HL-60/S4 (cell line): ENCODE measurements around the gene EEF1B2.
"Not testable (repeated sequence)": the region's sequence is repeated elsewhere in the genome, so short reads cannot be mapped to it uniquely, and the experiment has no call there.

Experiments used
- in situ Hi-C: fragments of 300-500 bp; cut with MboI; formaldehyde crosslinking; loops from 2 replicates; pipeline ENCODE4 v1.14.3; 2022; ENCODE audit warnings: low sequenced_read_pairs

Gene EEF1B2

GRCh38 chr2:206163251-206163880 lies 3.7 kb downstream of the EEF1B2 start:
- in situ Hi-C loops, result no loop called here

- in situ Hi-C loops, result no loop called here
Observed at GRCh38 chr2:206164261-206164862, 4.7 kb downstream of the EEF1B2 start.

GRCh38 chr2:206168230-206168629 lies 8.5 kb downstream of the EEF1B2 start:
- in situ Hi-C loops, result not testable (repeated sequence)

GRCh38 chr2:206171624-206172397 lies 12.1 kb downstream of the EEF1B2 start:
- in situ Hi-C loops, result not testable (repeated sequence)

DNA sequence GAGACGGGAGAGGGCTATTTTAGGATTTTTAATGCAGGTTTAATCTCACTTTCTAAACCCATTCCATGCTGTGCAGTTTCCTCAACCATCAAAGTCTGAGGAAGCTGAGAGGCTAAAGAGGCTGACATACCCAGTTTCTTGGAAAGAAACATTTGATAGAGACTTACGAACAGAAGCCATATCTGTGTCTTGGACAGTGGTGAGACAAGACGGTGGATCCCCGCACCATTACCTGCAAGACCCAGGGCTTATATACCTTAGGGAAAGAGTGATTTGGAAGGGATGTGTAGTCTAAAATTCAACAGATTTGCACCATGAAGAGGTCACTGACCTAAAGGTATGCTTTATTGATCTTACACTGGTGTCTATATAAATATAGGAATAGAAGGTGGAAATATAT lies 13.5 kb downstream of the EEF1B2 start:
- in situ Hi-C loops, result no loop called here

DNA sequence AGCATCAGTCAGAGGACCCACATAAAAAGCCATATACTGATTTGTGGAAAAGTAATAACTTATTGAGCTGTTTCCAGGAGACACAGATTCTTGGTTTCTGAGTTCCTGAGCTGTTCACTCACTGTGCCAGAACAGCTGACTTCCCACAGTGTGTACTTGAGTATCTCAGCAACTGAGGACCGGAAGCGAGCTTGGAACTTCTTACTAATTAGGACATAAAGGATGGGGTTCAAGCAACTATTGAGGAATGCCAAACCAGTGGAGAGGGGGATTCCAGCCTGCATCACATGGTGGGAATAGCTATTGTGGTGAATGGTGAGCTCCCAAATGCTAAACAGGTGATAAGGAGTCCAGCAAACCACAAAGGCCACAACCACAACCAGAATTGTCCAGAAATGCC lies 16.4 kb downstream of the EEF1B2 start:
- in situ Hi-C loops, result no loop called here

DNA sequence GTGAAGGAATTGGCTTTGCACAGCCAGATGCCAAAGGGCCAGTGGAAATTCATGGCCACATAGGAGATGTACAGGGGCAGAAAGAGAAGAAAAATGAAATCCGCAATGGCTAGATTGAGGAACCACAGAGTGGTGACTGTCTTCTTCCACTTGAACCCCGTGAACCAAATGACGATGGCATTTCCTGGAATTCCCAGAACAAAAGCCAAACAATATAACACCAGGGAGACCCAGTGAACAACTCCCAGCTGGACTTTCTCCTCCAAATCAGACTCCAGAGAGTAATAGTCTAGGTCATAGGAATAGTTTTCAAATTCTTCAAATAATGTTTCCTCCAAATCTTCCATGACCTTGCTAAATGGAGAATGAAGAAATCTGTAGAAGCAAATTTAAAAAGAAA lies 17.2 kb downstream of the EEF1B2 start:
- in situ Hi-C loops, result no loop called here

- in situ Hi-C loops, result not testable (repeated sequence)
Observed at GRCh38 chr2:206181526-206181925, 21.8 kb downstream of the EEF1B2 start.

DNA sequence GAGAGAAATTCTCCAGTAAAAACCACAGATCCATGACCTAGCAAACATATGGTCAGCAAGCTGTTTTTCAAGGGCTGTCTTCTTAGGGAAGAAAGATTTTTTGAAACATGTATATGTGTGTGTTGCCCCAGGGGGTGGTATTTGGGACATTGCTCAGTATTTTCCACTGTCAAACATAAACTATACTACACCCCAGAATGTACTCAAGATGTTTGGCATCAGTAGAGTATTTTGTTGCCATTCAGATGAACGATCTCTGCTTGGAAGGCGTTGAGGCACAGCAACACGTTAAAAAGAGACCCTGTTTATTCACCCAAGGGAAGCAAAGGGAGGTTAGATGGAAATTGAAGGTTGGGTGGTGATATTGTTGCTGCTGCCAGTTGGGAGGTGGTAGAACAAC lies 30.0 kb downstream of the EEF1B2 start:
- in situ Hi-C loops, result no loop called here

DNA sequence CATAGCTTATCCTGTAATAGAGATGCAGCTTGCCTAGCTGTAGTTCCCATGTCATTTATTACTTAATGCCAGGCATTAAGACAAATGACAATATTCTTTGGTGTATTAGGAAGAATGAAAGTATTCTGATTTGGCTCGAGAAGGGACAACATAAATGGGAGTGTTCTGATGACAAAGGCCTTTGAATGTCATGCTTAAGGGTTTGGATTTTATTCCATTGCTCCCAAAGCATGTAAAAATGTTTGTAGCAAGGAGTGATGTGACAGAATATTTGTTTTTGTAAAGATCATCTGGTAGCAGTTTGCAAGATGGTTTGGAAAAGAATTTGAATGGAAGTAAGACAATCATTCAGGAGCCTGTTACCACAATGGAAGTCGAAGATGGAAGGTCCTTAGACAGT lies 30.4 kb downstream of the EEF1B2 start:
- in situ Hi-C loops, result no loop called here

DNA sequence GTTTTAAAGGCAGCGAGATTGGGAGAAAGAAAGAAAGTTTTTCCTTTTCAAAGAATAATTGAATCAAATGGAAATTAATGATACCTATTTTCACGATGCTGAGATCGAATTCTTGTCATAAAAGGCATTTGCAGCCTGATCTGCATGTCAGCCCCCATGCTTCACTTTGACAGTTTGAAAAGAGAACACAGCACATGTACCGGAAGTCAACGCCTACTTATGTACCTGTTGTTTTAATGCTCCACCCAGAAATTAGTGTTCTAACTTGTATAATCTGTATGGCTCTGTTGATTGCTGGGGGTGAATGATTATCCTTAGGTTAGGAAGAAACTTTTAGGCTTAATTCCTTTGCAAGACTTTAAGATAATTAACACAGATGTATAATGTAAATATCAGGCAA lies 31.0 kb downstream of the EEF1B2 start:
- in situ Hi-C loops, result no loop called here

DNA sequence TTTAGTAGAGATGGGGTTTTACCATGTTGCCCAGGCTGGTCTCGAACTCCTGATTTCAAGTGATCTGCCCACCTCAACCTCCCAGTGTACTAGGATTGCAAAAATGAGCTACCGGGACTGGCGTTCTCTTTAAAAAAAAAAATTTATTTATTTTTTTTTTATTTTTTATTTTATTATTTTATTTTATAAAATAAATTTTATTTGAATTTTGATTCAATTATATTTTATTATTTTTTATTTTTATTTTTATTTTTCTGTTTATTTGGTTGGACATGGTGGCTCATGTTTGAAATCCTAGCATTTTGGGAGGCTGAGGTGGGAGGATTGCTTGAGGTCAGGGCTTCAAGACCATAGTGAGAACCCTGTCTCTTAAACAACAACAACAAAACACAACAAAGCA lies 32.5 kb downstream of the EEF1B2 start:
- in situ Hi-C loops, result no loop called here

DNA sequence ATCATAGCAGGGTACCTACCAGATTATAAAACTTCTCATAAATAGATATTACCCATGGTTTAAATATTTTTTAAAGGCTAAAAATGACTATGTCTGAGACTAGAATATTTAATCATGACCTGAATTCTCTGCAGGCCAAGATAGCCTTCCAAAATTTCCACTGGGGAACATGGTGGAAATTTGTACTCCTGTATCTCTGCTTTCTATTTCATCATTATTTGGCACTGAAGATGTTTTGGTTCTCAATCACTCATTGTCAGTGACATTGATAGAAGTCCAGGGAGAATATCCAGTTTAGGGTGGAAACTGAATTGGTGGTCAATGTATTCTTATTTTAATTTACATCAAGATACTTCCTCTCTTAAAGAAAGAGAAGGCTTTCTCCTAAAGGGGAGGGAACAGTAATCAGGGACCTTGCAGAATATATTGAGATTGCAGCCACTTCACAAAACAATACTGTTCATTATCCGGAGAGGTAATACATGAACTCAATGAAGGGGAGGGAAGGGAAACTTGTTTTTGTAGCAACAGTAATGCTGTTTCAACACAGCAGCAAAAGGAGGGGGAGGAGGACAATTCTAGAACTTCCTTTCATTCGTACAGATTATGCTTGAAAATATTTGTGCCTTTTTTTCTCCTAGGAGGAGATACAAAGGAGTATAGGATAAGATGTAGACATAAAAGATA lies 34.1 kb downstream of the EEF1B2 start:
- in situ Hi-C loops, result no loop called here

DNA sequence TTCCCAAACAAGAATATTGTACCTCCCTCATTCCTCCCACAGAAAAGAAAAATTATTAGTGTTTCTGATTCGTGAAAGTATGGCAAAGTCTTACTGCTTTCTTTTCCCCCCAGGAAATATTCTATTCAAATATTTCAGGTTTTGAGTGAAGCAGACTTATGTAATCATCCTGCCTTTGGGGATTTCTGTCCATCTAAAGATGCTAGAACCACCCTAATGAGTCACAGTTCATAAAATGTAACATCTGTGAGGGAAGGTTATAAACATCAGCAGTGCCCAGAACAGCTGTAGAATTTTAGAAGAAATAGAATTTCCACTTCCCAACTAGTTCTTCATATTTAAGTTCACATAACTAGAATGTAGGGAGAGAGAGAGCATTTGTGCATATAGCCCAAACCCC lies 39.0 kb downstream of the EEF1B2 start:
- in situ Hi-C loops, result no loop called here

- in situ Hi-C loops, result no loop called here
Observed at GRCh38 chr2:206201075-206201848, 41.6 kb downstream of the EEF1B2 start.

GRCh38 chr2:206202446-206202845 lies 42.8 kb downstream of the EEF1B2 start:
- in situ Hi-C loops, result no loop called here

DNA sequence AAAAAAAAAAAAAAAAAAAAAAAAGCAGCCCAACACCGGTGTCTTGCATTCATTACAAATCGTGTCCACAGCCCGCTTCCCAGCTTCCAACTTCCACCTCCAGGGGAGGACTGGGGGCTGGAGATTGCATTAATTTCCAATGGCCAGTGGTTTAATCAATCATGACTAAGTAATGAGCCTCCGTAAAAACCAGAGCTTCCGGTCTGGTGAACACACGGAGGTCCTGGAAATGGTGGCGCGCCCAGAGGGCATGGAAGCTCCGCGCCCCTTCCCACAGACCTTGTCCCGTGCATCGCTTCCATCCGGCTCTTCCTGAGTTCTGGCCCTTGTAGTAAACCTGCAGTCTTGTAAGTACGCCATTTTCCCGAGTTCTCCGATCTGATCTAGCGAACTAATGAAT lies 43.6 kb downstream of the EEF1B2 start:
- in situ Hi-C loops, result no loop called here

DNA sequence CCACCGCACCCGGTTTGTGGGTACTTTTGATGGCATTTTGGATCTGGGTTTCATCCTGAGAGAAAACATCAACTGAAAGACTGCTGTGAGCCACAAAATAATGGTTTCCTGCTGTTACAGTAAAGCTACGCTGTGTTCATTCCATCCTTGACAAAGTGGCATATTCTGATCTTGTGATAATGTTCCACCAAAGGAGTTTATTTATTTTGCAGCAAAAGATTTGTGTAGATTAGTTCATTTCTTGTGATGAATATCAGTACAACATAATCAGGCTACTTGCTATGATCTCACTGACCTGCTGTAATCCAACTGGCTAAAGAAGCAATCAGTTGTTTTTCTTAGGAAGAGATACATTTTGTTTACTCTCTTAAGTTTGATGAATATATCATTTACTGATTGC lies 45.0 kb downstream of the EEF1B2 start:
- in situ Hi-C loops, result no loop called here

DNA sequence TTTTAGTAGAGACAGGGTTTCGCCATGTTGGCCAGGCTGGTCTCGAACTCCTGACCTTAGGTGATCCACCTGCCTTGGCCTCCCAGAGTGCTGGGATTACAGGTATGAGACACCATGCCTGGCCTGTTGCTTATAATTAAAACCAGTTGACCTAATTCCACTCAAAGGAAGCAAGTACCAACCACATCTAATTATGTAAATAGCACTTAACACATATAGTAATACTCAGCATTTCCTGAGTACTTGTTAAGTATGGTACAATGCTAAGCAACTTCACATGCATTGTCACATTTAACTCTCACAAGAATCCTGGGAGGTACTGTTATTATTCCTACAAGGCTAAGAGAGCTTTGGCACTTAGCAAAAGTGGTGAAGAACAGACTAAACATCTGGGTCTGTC lies 47.6 kb downstream of the EEF1B2 start:
- in situ Hi-C loops, result not testable (repeated sequence)

- in situ Hi-C loops, result no loop called here
Observed at GRCh38 chr2:206208900-206209299, 49.2 kb downstream of the EEF1B2 start.
